T-helper 1 cell treated with Interleukin-12 subunit alpha and Interleukin-12 subunit beta and Interleukin-4 antibody, amounts not matched to agents 30 μg/mL and 1 μg/mL, for 36 hours (primary cell): ENCODE data around the gene DCP1B.

Experiments used
- H3K27ac Mint-ChIP-seq: one replicate; pipeline ENCODE4 v1.8.0; 2021; ENCODE audit warnings: mild to moderate bottlenecking, mixed read lengths
- H3K27me3 Mint-ChIP-seq: one replicate; pipeline ENCODE4 v1.8.0; 2021; ENCODE audit warnings: low read depth, mixed read lengths
- H3K36me3 Mint-ChIP-seq: one replicate; pipeline ENCODE4 v1.8.0; 2021; ENCODE audit warnings: low read depth, mixed read lengths
- H3K4me1 Mint-ChIP-seq: one replicate; pipeline ENCODE4 v1.8.0; 2021; ENCODE audit warnings: low read depth, mixed read lengths
- H3K4me3 Mint-ChIP-seq: one replicate; pipeline ENCODE4 v1.8.0; 2021; ENCODE audit warnings: mild to moderate bottlenecking, moderate library complexity, mixed read lengths
- H3K9me3 Mint-ChIP-seq: one replicate; pipeline ENCODE4 v1.8.0; 2021; ENCODE audit warnings: mixed read lengths

The DCP1B gene

GRCh38 chr12:2004113-2004929, at the start of gene DCP1B:
Gene DCP1B, minus strand, starts transcription at chr12:2004457. Its CDS starts 26 bp downstream, at chr12:2004431.
- H3K4me1 Mint-ChIP-seq: peaks cover 22% of the 10 kb centered on the region
- H3K36me3 Mint-ChIP-seq: peaks cover 14% of the 10 kb centered on the region
- peak within 1 kb of the TSS; percentile 98 for H3K27ac Mint-ChIP-seq
- peaks cover 7% of the 10 kb centered on the region for H3K27me3 Mint-ChIP-seq
- H3K9me3 Mint-ChIP-seq: no peaks in the 10 kb centered on the region
- peak within 1 kb of the TSS; percentile 99 for H3K4me3 Mint-ChIP-seq

- Mint-ChIP-seq H3K9me3 (no peaks in the 10 kb centered on the region), H3K36me3 (no peaks in the 10 kb centered on the region), H3K27ac (no peak overlapping the region), H3K27me3 (peaks cover 81% of the 10 kb centered on the region), H3K4me1 (peaks cover 13% of the 10 kb centered on the region), H3K4me3 (no peak overlapping the region)
Observed at GRCh38 chr12:2053691-2054090, 49.4 kb upstream of the DCP1B start.

GRCh38 chr12:2052826-2053678, 48.8 kb upstream of the DCP1B start, which contains the start of gene CACNA1C:
Gene CACNA1C, plus strand, starts transcription at chr12:2052987. Its CDS starts 576 bp downstream, at chr12:2053563.
- Mint-ChIP-seq H3K27ac (no peak within 1 kb of the TSS), H3K4me3 (peak within 1 kb of the TSS; percentile 84), H3K4me1 (peaks cover 13% of the 10 kb centered on the region), H3K9me3 (no peaks in the 10 kb centered on the region), H3K36me3 (no peaks in the 10 kb centered on the region), H3K27me3 (peaks cover 83% of the 10 kb centered on the region)

GRCh38 chr12:2051700-2052621, 47.7 kb upstream of the DCP1B start:
- Mint-ChIP-seq H3K27ac (no peak overlapping the region), H3K4me1 (peaks cover 13% of the 10 kb centered on the region)

GRCh38 chr12:2049604-2050540, 45.6 kb upstream of the DCP1B start:
- Mint-ChIP-seq H3K9me3 (no peaks in the 10 kb centered on the region), H3K27ac (no peak overlapping the region), H3K36me3 (no peaks in the 10 kb centered on the region), H3K27me3 (peaks cover 64% of the 10 kb centered on the region), H3K4me3 (no peak overlapping the region), H3K4me1 (peaks cover 13% of the 10 kb centered on the region)

More at GRCh38 chr12:2051700-2052621, 47.7 kb upstream of the DCP1B start:
- no peaks in the 10 kb centered on the region for H3K9me3 Mint-ChIP-seq
- peaks cover 80% of the 10 kb centered on the region for H3K27me3 Mint-ChIP-seq
- H3K4me3 Mint-ChIP-seq: peak overlapping the region; percentile 70
- H3K36me3 Mint-ChIP-seq: no peaks in the 10 kb centered on the region

GRCh38 chr12:2047752-2048151, 43.5 kb upstream of the DCP1B start:
- no peak overlapping the region for H3K4me3 Mint-ChIP-seq
- peaks cover 8% of the 10 kb centered on the region for H3K4me1 Mint-ChIP-seq
- no peak overlapping the region for H3K27ac Mint-ChIP-seq
- no peaks in the 10 kb centered on the region for H3K36me3 Mint-ChIP-seq
- no peaks in the 10 kb centered on the region for H3K9me3 Mint-ChIP-seq
- peaks cover 58% of the 10 kb centered on the region for H3K27me3 Mint-ChIP-seq

- H3K27me3 Mint-ChIP-seq: peaks cover 55% of the 10 kb centered on the region
- H3K4me1 Mint-ChIP-seq: peaks cover 8% of the 10 kb centered on the region
- no peaks in the 10 kb centered on the region for H3K9me3 Mint-ChIP-seq
- H3K27ac Mint-ChIP-seq: no peak overlapping the region
- no peaks in the 10 kb centered on the region for H3K36me3 Mint-ChIP-seq
- no peak overlapping the region for H3K4me3 Mint-ChIP-seq
Observed at GRCh38 chr12:2046957-2047356, 42.7 kb upstream of the DCP1B start.

GRCh38 chr12:2044165-2044564, 39.9 kb upstream of the DCP1B start:
- H3K4me1 Mint-ChIP-seq: no peaks in the 10 kb centered on the region
- no peak overlapping the region for H3K4me3 Mint-ChIP-seq
- H3K36me3 Mint-ChIP-seq: no peaks in the 10 kb centered on the region
- H3K9me3 Mint-ChIP-seq: no peaks in the 10 kb centered on the region
- H3K27me3 Mint-ChIP-seq: peaks cover 45% of the 10 kb centered on the region
- H3K27ac Mint-ChIP-seq: no peak overlapping the region

- H3K36me3 Mint-ChIP-seq: no peaks in the 10 kb centered on the region
- no peaks in the 10 kb centered on the region for H3K9me3 Mint-ChIP-seq
- H3K27ac Mint-ChIP-seq: no peak overlapping the region
- H3K4me3 Mint-ChIP-seq: no peak overlapping the region
- no peaks in the 10 kb centered on the region for H3K4me1 Mint-ChIP-seq
- H3K27me3 Mint-ChIP-seq: peaks cover 42% of the 10 kb centered on the region
Observed at GRCh38 chr12:2043054-2043453, 38.8 kb upstream of the DCP1B start.

GRCh38 chr12:2039034-2039433, 34.8 kb upstream of the DCP1B start:
- Mint-ChIP-seq H3K9me3 (no peaks in the 10 kb centered on the region), H3K4me1 (peaks cover 8% of the 10 kb centered on the region), H3K27ac (no peak overlapping the region), H3K27me3 (peaks cover 58% of the 10 kb centered on the region), H3K36me3 (no peaks in the 10 kb centered on the region), H3K4me3 (no peak overlapping the region)

- H3K9me3 Mint-ChIP-seq: no peaks in the 10 kb centered on the region
- peaks cover 1% of the 10 kb centered on the region for H3K36me3 Mint-ChIP-seq
- H3K27ac Mint-ChIP-seq: peak overlapping the region; percentile 11
- peaks cover 66% of the 10 kb centered on the region for H3K27me3 Mint-ChIP-seq
- H3K4me1 Mint-ChIP-seq: peaks cover 8% of the 10 kb centered on the region
- peak overlapping the region; percentile 53 for H3K4me3 Mint-ChIP-seq
Observed at GRCh38 chr12:2035431-2036055, 31.3 kb upstream of the DCP1B start.

- Mint-ChIP-seq H3K4me3 (peak overlapping the region; percentile 53), H3K27me3 (peaks cover 61% of the 10 kb centered on the region), H3K36me3 (peaks cover 1% of the 10 kb centered on the region), H3K4me1 (peaks cover 8% of the 10 kb centered on the region), H3K9me3 (no peaks in the 10 kb centered on the region), H3K27ac (no peak overlapping the region)
Observed at GRCh38 chr12:2034633-2035430, 30.6 kb upstream of the DCP1B start.
